ENCODE measurements around the gene IL18. TPM values are rescaled to one million over a fixed set of nuclear protein-coding genes. Genes with fewer than 3 reads are reported as not detected.

The IL18 gene
- total and polyA plus RNA-seq, 2 donors (not counting 1 experiment from before 2014, with no cell fraction given) = 0.67 to 1.6 TPM

- ChIA-PET POLR2A (no interaction called here), CTCF (no interaction called here)
- intact Hi-C loops (cut with micrococcal nuclease) = no loop called here
- H2AFZ ChIP-seq (ENCODE audit: insufficient read depth, low read depth, low read length, poor library complexity, severe bottlenecking) = no peak within 1 kb of the TSS
- H3K4me2 ChIP-seq (replicated peaks; ENCODE audit: low read depth, low read length, poor library complexity, severe bottlenecking) = no peak within 1 kb of the TSS
- DNase-seq (no peak), ATAC-seq (ENCODE audit: low read depth) (no peak)
- H3K4me3 ChIP-seq (ENCODE audit: control extremely low read depth in 1 of 5, extremely low read depth in 1 of 5, insufficient read depth in 1 of 5, low read depth in 2 of 5, low read length in 4 of 5) = no peak within 1 kb of the TSS
- H3K4me1 Mint-ChIP-seq = peaks cover 7% of the 10 kb centered on the region
- TF ChIP-seq CTCF (IDR thresholded peaks at IDR 0.05) (no peak), EZH2 (IDR thresholded peaks at IDR 0.05; ENCODE audit: borderline replicate concordance, insufficient read depth, low read depth, low read length, poor library complexity, severe bottlenecking) (no peak)
- no peak within 1 kb of the TSS for H3K9ac ChIP-seq (ENCODE audit: low read length)
- 94% methylated on average over 22 of the region's 25 CpGs for WGBS (ENCODE audit: insufficient coverage)
- H3K9me3 ChIP-seq (ENCODE audit: control extremely low read depth in 1 of 3, control insufficient read depth in 2 of 3, insufficient read depth in 1 of 3, low read length in 2 of 3) = peaks cover 0 to 4% (median 0%) of the 10 kb centered on the region in 3 donors
- no peaks in the 10 kb centered on the region for H3K79me2 ChIP-seq (ENCODE audit: control insufficient read depth, insufficient read depth, low read length)
- peaks cover 0 to 3% of the 10 kb centered on the region in 2 donors for H3K4me1 ChIP-seq (ENCODE audit: control insufficient read depth in 2 of 2, insufficient read depth in 2 of 2, low read length in 2 of 2)
- no peaks in the 10 kb centered on the region for H4K20me1 ChIP-seq (ENCODE audit: control insufficient read depth, insufficient read depth, low read length, poor library complexity, severe bottlenecking)
- H3K27ac ChIP-seq (ENCODE audit: low read length in 2 of 2) = no peak within 1 kb of the TSS
- no peak within 1 kb of the TSS for H3K27ac Mint-ChIP-seq
- H3K27me3 ChIP-seq (replicated peaks in 1 of 4; ENCODE audit: control extremely low read depth in 1 of 4, control insufficient read depth in 3 of 4, insufficient read depth in 4 of 4, low read length in 3 of 4) = no peaks in the 10 kb centered on the region
- H3K4me3 Mint-ChIP-seq = no peak within 1 kb of the TSS
- H3K27me3 Mint-ChIP-seq = peaks cover 32% of the 10 kb centered on the region
- H3K9me3 Mint-ChIP-seq (ENCODE audit: insufficient read depth) = no peaks in the 10 kb centered on the region
- H3K36me3 ChIP-seq (replicated peaks in 1 of 2; ENCODE audit: control extremely low read depth in 1 of 2, control insufficient read depth in 1 of 2, extremely low read depth in 1 of 2, insufficient read depth in 2 of 2, low read length in 1 of 2) = no peaks in the 10 kb centered on the region
Observed at GRCh38 chr11:112167145-112167544, 3.3 kb upstream of the IL18 start, which contains the start of gene TEX12. TEX12 (plus strand) TSS chr11:112167372; CDS start chr11:112169269, 1,897 bp downstream.

GRCh38 chr11:112166562-112166961 is 2.7 kb upstream of the IL18 start:
- Histone ChIP-seq H3K27ac (ENCODE audit: low read length in 2 of 2) (no peak overlapping the region), H3K9ac (ENCODE audit: low read length) (no peak overlapping the region), H3K4me1 (ENCODE audit: control insufficient read depth in 2 of 2, insufficient read depth in 2 of 2, low read length in 2 of 2) (peaks cover 0 to 3% of the 10 kb centered on the region in 2 donors), H4K20me1 (ENCODE audit: control insufficient read depth, insufficient read depth, low read length, poor library complexity, severe bottlenecking) (no peaks in the 10 kb centered on the region), H3K4me3 (ENCODE audit: control extremely low read depth in 1 of 5, extremely low read depth in 1 of 5, insufficient read depth in 1 of 5, low read depth in 2 of 5, low read length in 4 of 5) (no peak overlapping the region), H2AFZ (ENCODE audit: insufficient read depth, low read depth, low read length, poor library complexity, severe bottlenecking) (no peak overlapping the region), H3K36me3 (replicated peaks in 1 of 2; ENCODE audit: control extremely low read depth in 1 of 2, control insufficient read depth in 1 of 2, extremely low read depth in 1 of 2, insufficient read depth in 2 of 2, low read length in 1 of 2) (no peaks in the 10 kb centered on the region), H3K27me3 (replicated peaks in 1 of 4; ENCODE audit: control extremely low read depth in 1 of 4, control insufficient read depth in 3 of 4, insufficient read depth in 4 of 4, low read length in 3 of 4) (no peaks in the 10 kb centered on the region), H3K79me2 (ENCODE audit: control insufficient read depth, insufficient read depth, low read length) (no peaks in the 10 kb centered on the region), H3K4me2 (replicated peaks; ENCODE audit: low read depth, low read length, poor library complexity, severe bottlenecking) (no peak overlapping the region), H3K9me3 (ENCODE audit: control extremely low read depth in 1 of 3, control insufficient read depth in 2 of 3, insufficient read depth in 1 of 3, low read length in 2 of 3) (peaks cover 0 to 4% (median 0%) of the 10 kb centered on the region in 3 donors)
- Mint-ChIP-seq H3K4me1 (peaks cover 7% of the 10 kb centered on the region), H3K4me3 (no peak overlapping the region), H3K27ac (no peak overlapping the region), H3K27me3 (peaks cover 36% of the 10 kb centered on the region), H3K9me3 (ENCODE audit: insufficient read depth) (no peaks in the 10 kb centered on the region)
- ATAC-seq (ENCODE audit: low read depth) = no peak
- intact Hi-C loops (cut with micrococcal nuclease) = no loop called here
- 80% methylated on average over 3 of the region's 8 CpGs for WGBS (ENCODE audit: insufficient coverage)
- TF ChIP-seq EZH2 (IDR thresholded peaks at IDR 0.05; ENCODE audit: borderline replicate concordance, insufficient read depth, low read depth, low read length, poor library complexity, severe bottlenecking) = no peak
- TF ChIP-seq CTCF (IDR thresholded peaks at IDR 0.05) = no peak
- POLR2A ChIA-PET = no interaction called here
- CTCF ChIA-PET = no interaction called here
- no peak for DNase-seq
